Kidney (tissue), 14 donors: ENCODE data around the gene BRK1. TPM values are rescaled to one million over a fixed set of nuclear protein-coding genes. Genes with fewer than 3 reads are reported as not detected.
"Not testable (repeated sequence)": the region's sequence is repeated elsewhere in the genome, so short reads cannot be mapped to it uniquely, and the experiment has no call there.

ENCODE experiments used
- DNase-seq, 5 donors: peaks; one replicate each; pipeline ENCODE4 v3.0.0-alpha.2; 2013 to 2020
- FAIRE-seq: peaks from 2 replicates; lab custom pipeline; 2012; peaks lifted over from hg19 to GRCh38; lab: Jason Lieb, UNC
- H3K27ac ChIP-seq, 2 donors: one replicate each; pipeline ENCODE4 v1.7.0; 2013; ENCODE audit warnings: low read depth in 2 of 2, low read length in 2 of 2, inconsistent platforms in 1 of 2
- H3K27me3 ChIP-seq: one replicate; pipeline ENCODE4 v1.7.1; 2013; ENCODE audit warnings: low read length, inconsistent platforms; ENCODE audit not compliant: control insufficient read depth, insufficient read depth
- H3K36me3 ChIP-seq, 3 donors: one replicate each; pipeline versions ENCODE4 v1.7.0 to v1.7.1; 2013; ENCODE audit warnings: low read length in 3 of 3, control low read depth in 1 of 3, inconsistent platforms in 1 of 3; ENCODE audit not compliant: insufficient read depth in 3 of 3, control insufficient read depth in 2 of 3
- H3K4me1 ChIP-seq, 3 donors: one replicate each; pipeline versions ENCODE4 v1.7.0 to v1.7.1; 2013; ENCODE audit warnings: low read length in 3 of 3, inconsistent platforms in 1 of 3, low read depth in 1 of 3; ENCODE audit not compliant: control insufficient read depth in 2 of 3, insufficient read depth in 2 of 3
- H3K4me3 ChIP-seq, 3 donors: one replicate each; pipeline versions ENCODE4 v1.7.0 to v1.8.1; 2013; ENCODE audit warnings: low read length in 3 of 3, control low read depth in 1 of 3, inconsistent platforms in 1 of 3
- H3K9ac ChIP-seq, 3 donors: one replicate each; pipeline versions ENCODE4 v1.7.0 to v1.7.1; 2013; ENCODE audit warnings: low read length in 3 of 3, control low read depth in 1 of 3, inconsistent platforms in 1 of 3
- H3K9me3 ChIP-seq, 3 donors: one replicate each; pipeline versions ENCODE4 v1.7.0 to v1.7.1; 2013; ENCODE audit warnings: low read length in 3 of 3, control low read depth in 1 of 3, inconsistent platforms in 1 of 3; ENCODE audit not compliant: control insufficient read depth in 2 of 3, insufficient read depth in 1 of 3
- CTCF ChIP-seq: IDR thresholded peaks from 3 replicates; pipeline ENCODE4 v1.5.1; 2012; ENCODE audit warnings: mild to moderate bottlenecking, moderate library complexity, borderline replicate concordance; ENCODE audit not compliant: insufficient read depth; ENCODE audit errors: extremely low read depth
- intact Hi-C: fragments of 100-400 bp; cut with DNase I; formaldehyde crosslinking; loops from one replicate; pipeline ENCODE4 v1.11.1; 2022
- polyA plus RNA-seq: library from polyadenylated mRNA; stranded (reverse); fragments of 350-450 nt; fragmentation: Illumina TruSeq; extraction: RNeasy Lipid Tissue Mini Kit (QIAGEN cat#74804); gene quantifications from one replicate; pipeline ENCODE4 v1.2.3, GENCODE V29; 2014; ENCODE audit warnings: low read depth, low replicate concordance; ENCODE audit not compliant: insufficient read depth
- total RNA-seq: library from RNA; stranded (reverse); fragmentation: NEBNext Ultra II Directional; extraction: Animal tissue kit (Norgen Biotek cat#: 25700); gene quantifications from one replicate; pipeline ENCODE4 v1.2.1, GENCODE V29; 2021
- donor health status: control.
- donor health status: control.
- donor health status: control.
- donor health status: control.
- donor health status: control.
- donor health status: DM: yes; HTN: yes; CAD: no.
- donor health status: Normal renal cell carcinoma (clear cell type).

BRK1 gene
- total and polyA plus RNA-seq, 2 donors from 2014 or later = 130 to 308 TPM

- Histone ChIP-seq H3K9me3 (no peaks in the 10 kb centered on the region), H3K4me3 (no peak overlapping the region), H3K4me1 (peaks cover 0 to 10% (median 10%) of the 10 kb centered on the region in 3 donors), H3K27me3 (no peaks in the 10 kb centered on the region), H3K9ac (no peak overlapping the region), H3K27ac (no peak overlapping the region), H3K36me3 (peaks cover 0 to 6% (median 3%) of the 10 kb centered on the region in 3 donors)
- DNase-seq = no peak
- FAIRE-seq = no peak
- intact Hi-C loops = no loop called here
- TF ChIP-seq CTCF = no peak
These were observed 3.9 kb downstream of the BRK1 start for GRCh38 chr3:10119376-10119775.

DNA sequence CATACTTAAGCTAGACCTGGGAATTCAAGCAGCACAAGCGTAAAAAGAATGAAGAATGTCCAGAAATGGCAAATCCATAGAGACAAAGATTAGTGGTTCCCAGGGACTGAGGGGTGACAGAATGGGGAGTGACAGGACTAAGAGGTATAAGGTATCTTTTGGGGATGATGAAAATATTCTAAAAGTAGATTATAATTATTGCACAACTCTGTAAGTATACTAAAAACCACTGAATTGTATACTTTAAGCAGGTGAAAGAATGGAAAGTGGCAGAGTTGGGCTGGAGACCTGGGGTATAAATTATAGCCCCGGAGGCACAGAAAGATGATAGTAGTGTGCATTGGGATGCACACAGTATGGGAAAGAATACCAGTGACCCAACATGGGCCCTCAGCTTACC, 5.6 kb downstream of the BRK1 start:
- DNase-seq (no peak), FAIRE-seq (no peak)
- no peak overlapping the region for H3K9ac ChIP-seq
- intact Hi-C loops = no loop called here
- peaks cover 0 to 10% (median 8%) of the 10 kb centered on the region in 3 donors for H3K4me1 ChIP-seq
- no peaks in the 10 kb centered on the region for H3K9me3 ChIP-seq
- no peak overlapping the region for H3K4me3 ChIP-seq
- H3K27ac ChIP-seq = no peak overlapping the region
- H3K27me3 ChIP-seq = no peaks in the 10 kb centered on the region
- H3K36me3 ChIP-seq = peaks cover 0 to 6% (median 3%) of the 10 kb centered on the region in 3 donors
- no peak for TF ChIP-seq CTCF

DNA sequence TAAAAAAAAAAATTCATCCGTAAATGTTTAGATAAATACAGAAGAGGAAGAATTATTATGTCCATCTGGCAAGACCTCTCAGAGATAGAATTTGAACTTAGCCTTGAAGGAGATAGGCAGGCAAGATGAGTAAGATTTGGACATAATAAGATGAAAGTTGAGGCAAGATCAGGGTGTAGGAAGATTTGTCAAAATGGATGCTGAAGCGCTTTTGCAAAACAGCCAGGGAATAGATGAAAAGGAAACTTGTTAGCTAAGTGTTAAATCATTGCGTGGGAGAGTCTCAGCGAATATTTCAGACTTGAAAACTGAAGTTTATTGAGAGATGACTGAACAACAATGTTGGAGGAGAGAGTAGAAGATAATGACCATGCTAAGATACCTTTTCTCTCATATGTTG, 7.2 kb downstream of the BRK1 start:
- no peak for FAIRE-seq
- Histone ChIP-seq H3K4me3 (no peak overlapping the region), H3K4me1 (no peaks in the 10 kb centered on the region), H3K36me3 (peaks cover 0 to 18% (median 6%) of the 10 kb centered on the region in 3 donors), H3K9ac (no peak overlapping the region), H3K27ac (no peak overlapping the region), H3K27me3 (no peaks in the 10 kb centered on the region), H3K9me3 (no peaks in the 10 kb centered on the region)
- DNase-seq = no peak
- intact Hi-C loops = no loop called here
- TF ChIP-seq CTCF = no peak

- intact Hi-C loops, H3K9ac ChIP-seq: not testable (repeated sequence)
These were observed 20.4 kb downstream of the BRK1 start for GRCh38 chr3:10135872-10136271.

More at GRCh38 chr3:10135872-10136271, 20.4 kb downstream of the BRK1 start:
- not testable (repeated sequence) for H3K27me3 ChIP-seq, H3K27ac ChIP-seq, FAIRE-seq, H3K4me1 ChIP-seq, H3K4me3 ChIP-seq, H3K36me3 ChIP-seq, H3K9me3 ChIP-seq, DNase-seq
